ENCODE data around the gene SEPHS1. TPM values are rescaled to one million over a fixed set of nuclear protein-coding genes. Genes with fewer than 3 reads are reported as not detected.

The SEPHS1 gene
- total RNA-seq, 1 experiment from 2014 or later, result 139 TPM

- CTCF ChIA-PET, result interaction anchor here (1.2 to 1.4 kb wide), 2 partner anchors 67 to 163 kb away, joined by 3 to 5 read pairs; no protein-coding TSS in a partner anchor
- Histone ChIP-seq H3K27me3 (replicated peaks; ENCODE audit: control insufficient read depth, insufficient read depth, low read length) (no peaks in the 10 kb centered on the region), H3K4me1 (peaks cover 11% of the 10 kb centered on the region), H3K4me3 (ENCODE audit: low read depth, low read length) (no peak overlapping the region), H3K9me3 (no peaks in the 10 kb centered on the region), H3K36me3 (ENCODE audit: control insufficient read depth, insufficient read depth, low read length) (no peaks in the 10 kb centered on the region)
- Mint-ChIP-seq H3K27me3 (ENCODE audit: insufficient read depth, unreplicated experiment) (no peaks in the 10 kb centered on the region), H3K27ac (ENCODE audit: unreplicated experiment) (no peak overlapping the region), H3K4me1 (ENCODE audit: low read depth, unreplicated experiment) (peaks cover 24% of the 10 kb centered on the region), H3K9me3 (ENCODE audit: unreplicated experiment) (no peaks in the 10 kb centered on the region), H3K4me3 (ENCODE audit: unreplicated experiment) (no peak overlapping the region), H3K36me3 (ENCODE audit: insufficient read depth, unreplicated experiment) (no peaks in the 10 kb centered on the region)
- DNase-seq, result no peak
- intact Hi-C loops (cut with micrococcal nuclease; ENCODE audit: unreplicated experiment), result no loop called here
- TF ChIP-seq CTCF (IDR thresholded peaks at IDR 0.05; ENCODE audit: insufficient read depth in 1 of 2, low read depth in 1 of 2, low read length in 1 of 2, severe bottlenecking in 1 of 2, unreplicated experiment in 1 of 2), result no peak
- BruUV-seq (replicated peaks), result no TSS peak
- POLR2A ChIA-PET, result no interaction called here
Measured at GRCh38 chr10:13373644-13374043, 25.6 kb upstream of the SEPHS1 start.

- Mint-ChIP-seq H3K4me1 (ENCODE audit: low read depth, unreplicated experiment) (peaks cover 24% of the 10 kb centered on the region), H3K36me3 (ENCODE audit: insufficient read depth, unreplicated experiment) (no peaks in the 10 kb centered on the region), H3K27me3 (ENCODE audit: insufficient read depth, unreplicated experiment) (no peaks in the 10 kb centered on the region), H3K9me3 (ENCODE audit: unreplicated experiment) (no peaks in the 10 kb centered on the region), H3K4me3 (ENCODE audit: unreplicated experiment) (no peak overlapping the region), H3K27ac (ENCODE audit: unreplicated experiment) (no peak overlapping the region)
- Histone ChIP-seq H3K9me3 (no peaks in the 10 kb centered on the region), H3K4me3 (ENCODE audit: low read depth, low read length) (no peak overlapping the region), H3K4me1 (peaks cover 11% of the 10 kb centered on the region), H3K27me3 (replicated peaks; ENCODE audit: control insufficient read depth, insufficient read depth, low read length) (no peaks in the 10 kb centered on the region), H3K36me3 (ENCODE audit: control insufficient read depth, insufficient read depth, low read length) (no peaks in the 10 kb centered on the region)
- POLR2A ChIA-PET, result interaction anchor here (1.0 kb wide), 1 partner anchor 67 kb away, joined by 3 read pairs; no protein-coding TSS in a partner anchor
- intact Hi-C loops (cut with micrococcal nuclease; ENCODE audit: unreplicated experiment), result loop anchor here (1.0 kb wide), 7 partner anchors 11 to 214 kb away; partner anchors contain the start of gene PRPF18
- TF ChIP-seq CTCF (IDR thresholded peaks at IDR 0.05; ENCODE audit: insufficient read depth in 1 of 2, low read depth in 1 of 2, low read length in 1 of 2, severe bottlenecking in 1 of 2, unreplicated experiment in 1 of 2), result no peak
- CTCF ChIA-PET, result interaction anchor here (0.5 to 2.2 kb wide), 26 partner anchors 9 to 295 kb away, joined by 3 to 157 read pairs (median 4); partner anchors contain the start of gene PRPF18
- no peak for DNase-seq
- BruUV-seq (replicated peaks), result no TSS peak
Measured at GRCh38 chr10:13372524-13372923, 24.4 kb upstream of the SEPHS1 start.

GRCh38 chr10:13371897-13372470 lies 23.9 kb upstream of the SEPHS1 start:
- Mint-ChIP-seq H3K27me3 (ENCODE audit: insufficient read depth, unreplicated experiment) (no peaks in the 10 kb centered on the region), H3K4me3 (ENCODE audit: unreplicated experiment) (no peak overlapping the region), H3K27ac (ENCODE audit: unreplicated experiment) (no peak overlapping the region), H3K4me1 (ENCODE audit: low read depth, unreplicated experiment) (peaks cover 24% of the 10 kb centered on the region), H3K9me3 (ENCODE audit: unreplicated experiment) (no peaks in the 10 kb centered on the region), H3K36me3 (ENCODE audit: insufficient read depth, unreplicated experiment) (no peaks in the 10 kb centered on the region)
- BruUV-seq (replicated peaks), result no TSS peak
- intact Hi-C loops (cut with micrococcal nuclease; ENCODE audit: unreplicated experiment), result loop anchor here (1.0 kb wide), 7 partner anchors 11 to 214 kb away; partner anchors contain the start of gene PRPF18
- no peak overlapping the region for H3K4me3 ChIP-seq (ENCODE audit: low read depth, low read length)
- H3K36me3 ChIP-seq (ENCODE audit: control insufficient read depth, insufficient read depth, low read length), result no peaks in the 10 kb centered on the region
- peak; percentile 88 to 90 for DNase-seq
- H3K4me1 ChIP-seq, result peaks cover 10% of the 10 kb centered on the region
- POLR2A ChIA-PET, result interaction anchor here (1.0 kb wide), 1 partner anchor 68 kb away, joined by 3 read pairs; no protein-coding TSS in a partner anchor
- H3K9me3 ChIP-seq, result no peaks in the 10 kb centered on the region
- peak; percentile 99 for TF ChIP-seq CTCF (IDR thresholded peaks at IDR 0.05; ENCODE audit: insufficient read depth in 1 of 2, low read depth in 1 of 2, low read length in 1 of 2, severe bottlenecking in 1 of 2, unreplicated experiment in 1 of 2)
- CTCF ChIA-PET, result interaction anchor here (0.5 to 2.2 kb wide), 26 partner anchors 11 to 295 kb away, joined by 3 to 157 read pairs (median 4); partner anchors contain the start of gene PRPF18
- H3K27me3 ChIP-seq (replicated peaks; ENCODE audit: control insufficient read depth, insufficient read depth, low read length), result no peaks in the 10 kb centered on the region
